ENCODE data around the gene PLA2G4B. TPM values are rescaled to one million over a fixed set of nuclear protein-coding genes. Genes with fewer than 3 reads are reported as not detected.
A peak's percentile ranks its signal among the peaks of the same experiment; 100 is the strongest.

Gene PLA2G4B
- total and polyA plus RNA-seq, 10 of the 15 experiments (the other 5 are each of a cell fraction or from before 2014, with no cell fraction given), result 0.22 to 6.6 (median 2.9) TPM

DNA sequence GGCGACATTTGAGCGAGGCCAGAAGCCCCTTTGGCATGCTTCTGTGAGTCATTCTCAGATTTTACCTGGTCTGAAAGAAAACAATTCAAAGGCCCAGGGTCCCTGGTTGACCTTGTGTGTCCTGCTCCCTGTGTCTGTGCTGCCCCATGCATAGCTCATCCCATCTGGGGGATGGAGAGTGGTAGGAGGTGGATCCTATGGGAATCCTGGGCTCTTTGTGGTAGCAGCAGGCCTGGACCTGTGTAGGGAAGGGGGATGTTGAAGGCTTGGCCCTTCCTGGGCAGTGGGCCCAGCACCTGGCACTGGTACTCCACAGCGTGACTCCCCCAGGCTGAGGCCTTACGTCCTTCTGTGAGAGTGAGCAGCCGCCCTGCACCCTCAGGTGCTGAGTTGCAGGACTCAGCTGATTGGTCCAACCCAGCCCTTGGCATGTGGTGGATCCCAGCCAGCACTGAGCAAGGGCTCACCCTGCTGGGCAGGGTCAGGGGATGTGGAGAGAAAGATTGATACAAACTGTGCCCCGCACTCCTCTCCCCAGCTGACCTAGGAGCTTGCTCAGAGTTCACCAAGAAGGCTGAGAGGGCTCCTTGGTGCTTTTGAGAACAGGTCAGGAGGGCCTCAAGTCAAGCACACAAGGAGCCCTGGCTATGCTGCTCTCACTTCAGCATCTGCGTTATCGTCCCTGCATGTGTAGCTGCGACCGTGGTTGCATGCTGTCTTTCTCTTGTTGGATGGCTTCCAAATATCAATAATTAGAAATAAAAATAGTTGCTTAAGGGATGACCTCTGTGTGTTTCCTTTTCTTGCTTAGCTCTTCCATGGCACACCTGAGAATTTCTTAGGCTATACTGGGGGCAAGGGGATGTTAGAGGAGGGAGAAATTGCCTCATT is 32.1 kb upstream of the PLA2G4B start:
- BruUV-seq (replicated peaks), result no TSS peak
- Histone ChIP-seq H3K4me3 (no peak overlapping the region), H4K20me1 (ENCODE audit: control insufficient read depth, insufficient read depth) (no peaks in the 10 kb centered on the region), H3K4me1 (ENCODE audit: control insufficient read depth, insufficient read depth, low read length) (no peaks in the 10 kb centered on the region), H3K27ac (ENCODE audit: control insufficient read depth, insufficient read depth) (no peak overlapping the region), H3K4me2 (ENCODE audit: control insufficient read depth, insufficient read depth) (no peak overlapping the region), H3K27me3 (replicated peaks in 1 of 2; ENCODE audit: control insufficient read depth in 2 of 2, insufficient read depth in 2 of 2, low read length in 1 of 2) (no peaks in the 10 kb centered on the region), H3K9me3 (replicated peaks; ENCODE audit: control insufficient read depth, insufficient read depth, low read length) (no peaks in the 10 kb centered on the region; the same call in 2 of the 3 replicates), H3K9ac (ENCODE audit: control insufficient read depth, insufficient read depth, low read length) (no peak overlapping the region), H3K79me2 (ENCODE audit: control insufficient read depth, insufficient read depth, low read length) (no peaks in the 10 kb centered on the region), H2AFZ (ENCODE audit: control insufficient read depth, low read depth, low read length) (no peak overlapping the region), H3K36me3 (ENCODE audit: control insufficient read depth in 2 of 2, insufficient read depth in 2 of 2, low read length in 1 of 2) (peaks cover 0 to 4% of the 10 kb centered on the region in 2 experiments; a peak in 3 of 4 replicates)
- RAD21 ChIA-PET (ENCODE audit: unreplicated experiment), result interaction anchor here (12.6 kb wide), 1 partner anchor 32 kb away, joined by 305 read pairs; the partner anchor contains the start of gene MAPKBP1
- ATAC-seq, result peak; percentile 40; the same call in 1 of the 3 replicates
- SMC1A ChIA-PET (ENCODE audit: uncharacterized antibody, unreplicated experiment), result interaction anchor here (8.3 kb wide), 1 partner anchor 32 kb away, joined by 268 read pairs; the partner anchor contains the start of gene MAPKBP1
- FAIRE-seq, result no peak
- DNase-seq (ENCODE audit: low read depth, low spot score), result no peak
- WGBS (ENCODE audit: insufficient coverage, insufficient replicate concordance, low lambda C conversion rate, missing lambda C conversion rate), result over 99% methylated on average over 10 of the region's 10 CpGs
- TF ChIP-seq SMC3 (IDR thresholded peaks at IDR 0.05; ENCODE audit: borderline replicate concordance, low read length) (peak; percentile 4; the same call in 1 of the 2 replicates), RAD21 (IDR thresholded peaks at IDR 0.05; ENCODE audit: insufficient read depth, low read depth, low read length) (no peak)
- TF ChIP-seq, protein P1, sequence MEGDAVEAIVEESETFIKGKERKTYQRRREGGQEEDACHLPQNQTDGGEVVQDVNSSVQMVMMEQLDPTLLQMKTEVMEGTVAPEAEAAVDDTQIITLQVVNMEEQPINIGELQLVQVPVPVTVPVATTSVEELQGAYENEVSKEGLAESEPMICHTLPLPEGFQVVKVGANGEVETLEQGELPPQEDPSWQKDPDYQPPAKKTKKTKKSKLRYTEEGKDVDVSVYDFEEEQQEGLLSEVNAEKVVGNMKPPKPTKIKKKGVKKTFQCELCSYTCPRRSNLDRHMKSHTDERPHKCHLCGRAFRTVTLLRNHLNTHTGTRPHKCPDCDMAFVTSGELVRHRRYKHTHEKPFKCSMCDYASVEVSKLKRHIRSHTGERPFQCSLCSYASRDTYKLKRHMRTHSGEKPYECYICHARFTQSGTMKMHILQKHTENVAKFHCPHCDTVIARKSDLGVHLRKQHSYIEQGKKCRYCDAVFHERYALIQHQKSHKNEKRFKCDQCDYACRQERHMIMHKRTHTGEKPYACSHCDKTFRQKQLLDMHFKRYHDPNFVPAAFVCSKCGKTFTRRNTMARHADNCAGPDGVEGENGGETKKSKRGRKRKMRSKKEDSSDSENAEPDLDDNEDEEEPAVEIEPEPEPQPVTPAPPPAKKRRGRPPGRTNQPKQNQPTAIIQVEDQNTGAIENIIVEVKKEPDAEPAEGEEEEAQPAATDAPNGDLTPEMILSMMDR (IDR thresholded peaks at IDR 0.05 in 2 of 3, conservative IDR thresholded peaks at IDR 0.05 in 1 of 3; ENCODE audit: control insufficient read depth in 2 of 3, extremely low read depth in 1 of 3, insufficient read depth in 1 of 3, low read depth in 3 of 3, low read length in 3 of 3), result peak in 2 of 3 experiments; percentile 7 to 17; a peak in 2 of 6 replicates
- POLR2A ChIA-PET, result no interaction called here
- intact Hi-C loops (cut with micrococcal nuclease; ENCODE audit: unreplicated experiment) (no loop called here), in situ Hi-C loops (cut with MboI) (no loop called here)
- CTCF ChIA-PET, result interaction anchor here (1.1 to 3.6 kb wide), 4 partner anchors 27 to 49 kb away, joined by 4 to 34 read pairs (median 4); partner anchors contain the start of gene MAPKBP1

Data from GM12878 (cell line).